Measurements from ENCODE around the gene TXNIP. TPM values are rescaled to one million over a fixed set of nuclear protein-coding genes. Genes with fewer than 3 reads are reported as not detected.

The TXNIP gene
- total and polyA plus RNA-seq, 2 experiments from 2014 or later = 22.8 to 29.1 TPM

GRCh38 chr1:146036965-146037646, 40.7 kb upstream of the TXNIP start:
- H3K4me1 Mint-ChIP-seq = peaks cover 12% of the 10 kb centered on the region
- 0 out of 2 replicates have a peak, but pooled peaks have one; percentile 25 for TF ChIP-seq CREB1 (CRISPR knock-in tag; IDR thresholded peaks at IDR 0.05; ENCODE audit: low read depth)
- TF ChIP-seq NANOG (IDR thresholded peaks at IDR 0.05; ENCODE audit: borderline replicate concordance) = no peak
- no peaks in the 10 kb centered on the region for H4K20me1 ChIP-seq (replicated peaks; ENCODE audit: insufficient read depth)
- peak overlapping the region; percentile 82 for H3K4me2 ChIP-seq
- DNase-seq (ENCODE audit: low spot score) (peak; percentile 85), ATAC-seq (peak; percentile 34)
- H3K79me2 ChIP-seq (replicated peaks; ENCODE audit: insufficient read depth) = no peaks in the 10 kb centered on the region
- H3K9me3 Mint-ChIP-seq = peaks cover 23% of the 10 kb centered on the region
- H3K27me3 ChIP-seq (ENCODE audit: insufficient read depth) = no peaks in the 10 kb centered on the region
- H3K36me3 ChIP-seq (ENCODE audit: insufficient read depth) = no peaks in the 10 kb centered on the region
- peak overlapping the region; percentile 84 for H3K4me3 ChIP-seq
- peaks cover 10% of the 10 kb centered on the region; the same call in 2 of the 3 replicates for H3K36me3 Mint-ChIP-seq (ENCODE audit: low read depth)
- peak overlapping the region; percentile 99 for H3K4me3 Mint-ChIP-seq
- peaks cover 8% of the 10 kb centered on the region; the same call in 1 of the 2 replicates for H3F3A ChIP-seq (replicated peaks; ENCODE audit: low read depth)
- peak overlapping the region; percentile 94 for H3K27ac Mint-ChIP-seq
- H3K27ac ChIP-seq (ENCODE audit: low read depth) = peak overlapping the region; percentile 73
- H3K4me1 ChIP-seq (ENCODE audit: insufficient read depth) = no peaks in the 10 kb centered on the region
- peak overlapping the region; percentile 93 for H2AFZ ChIP-seq
- H3K27me3 Mint-ChIP-seq (ENCODE audit: insufficient read depth, low read depth, poor library complexity) = peaks cover 42% of the 10 kb centered on the region
- H3K9me2 ChIP-seq (ENCODE audit: insufficient read depth) = no peaks in the 10 kb centered on the region

DNA sequence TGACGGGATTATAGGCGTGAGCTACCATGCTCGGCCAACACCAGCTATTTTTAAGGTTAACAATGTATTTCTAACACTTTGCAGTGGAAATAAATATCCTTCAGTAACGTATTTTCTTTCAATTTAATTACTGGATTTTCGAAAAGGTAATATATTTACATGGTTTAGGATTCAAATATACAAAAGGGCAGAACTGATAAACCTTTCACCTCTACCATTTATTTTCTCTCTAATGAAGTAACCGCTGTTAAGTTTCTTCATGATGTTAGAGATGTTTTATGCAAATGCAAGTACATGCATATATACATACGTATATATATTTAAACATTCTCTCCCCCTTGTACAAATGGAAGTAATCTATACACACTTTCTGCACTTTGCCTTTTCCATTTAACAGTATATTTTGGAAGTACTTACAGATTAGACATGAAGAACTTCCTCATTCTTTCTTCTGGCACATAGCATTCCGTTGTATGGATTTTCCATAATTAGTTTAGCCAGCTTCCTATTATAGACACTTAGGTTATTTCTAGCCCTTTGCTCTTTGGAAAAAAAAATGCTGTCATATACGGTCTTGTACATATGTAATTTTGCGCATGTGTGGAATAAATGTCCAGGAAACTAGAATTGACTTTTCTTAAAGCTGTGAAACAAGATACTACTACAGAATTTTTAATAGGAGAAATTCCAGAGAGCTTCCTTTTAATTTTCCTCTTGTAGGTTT, 40.0 kb upstream of the TXNIP start:
- Mint-ChIP-seq H3K4me3 (peak overlapping the region; percentile 99), H3K4me1 (peaks cover 12% of the 10 kb centered on the region), H3K9me3 (peaks cover 23% of the 10 kb centered on the region), H3K27ac (no peak overlapping the region; the same call in none of the 2 replicates), H3K27me3 (ENCODE audit: insufficient read depth, low read depth, poor library complexity) (peaks cover 42% of the 10 kb centered on the region), H3K36me3 (ENCODE audit: low read depth) (peaks cover 10% of the 10 kb centered on the region; the same call in 2 of the 3 replicates)
- Histone ChIP-seq H3K9me2 (ENCODE audit: insufficient read depth) (no peaks in the 10 kb centered on the region), H3K4me2 (peak overlapping the region; percentile 82), H3K79me2 (replicated peaks; ENCODE audit: insufficient read depth) (no peaks in the 10 kb centered on the region), H4K20me1 (replicated peaks; ENCODE audit: insufficient read depth) (no peaks in the 10 kb centered on the region), H3K27ac (ENCODE audit: low read depth) (no peak overlapping the region), H3K4me3 (peak overlapping the region; percentile 84), H3K36me3 (ENCODE audit: insufficient read depth) (no peaks in the 10 kb centered on the region), H3K4me1 (ENCODE audit: insufficient read depth) (no peaks in the 10 kb centered on the region), H2AFZ (no peak overlapping the region), H3K27me3 (ENCODE audit: insufficient read depth) (no peaks in the 10 kb centered on the region), H3F3A (replicated peaks; ENCODE audit: low read depth) (peaks cover 8% of the 10 kb centered on the region; the same call in 1 of the 2 replicates)
- DNase-seq (ENCODE audit: low spot score) (no peak), ATAC-seq (no peak)
- TF ChIP-seq REST (IDR thresholded peaks at IDR 0.05; ENCODE audit: unreplicated experiment) (no peak), EZH2 (IDR thresholded peaks at IDR 0.05; ENCODE audit: low read depth, unreplicated experiment) (no peak), EZH2phosphoT487 (IDR thresholded peaks at IDR 0.05; ENCODE audit: unreplicated experiment) (no peak), NANOG (IDR thresholded peaks at IDR 0.05; ENCODE audit: borderline replicate concordance) (no peak), ZNF331 (CRISPR knock-in tag; IDR thresholded peaks at IDR 0.05; ENCODE audit: low read depth) (no peak), POLR2AphosphoS5 (IDR thresholded peaks at IDR 0.05; ENCODE audit: low read depth) (no peak), STAT1 (IDR thresholded peaks at IDR 0.05; ENCODE audit: unreplicated experiment) (no peak)
- TF ChIP-seq, protein P1, sequence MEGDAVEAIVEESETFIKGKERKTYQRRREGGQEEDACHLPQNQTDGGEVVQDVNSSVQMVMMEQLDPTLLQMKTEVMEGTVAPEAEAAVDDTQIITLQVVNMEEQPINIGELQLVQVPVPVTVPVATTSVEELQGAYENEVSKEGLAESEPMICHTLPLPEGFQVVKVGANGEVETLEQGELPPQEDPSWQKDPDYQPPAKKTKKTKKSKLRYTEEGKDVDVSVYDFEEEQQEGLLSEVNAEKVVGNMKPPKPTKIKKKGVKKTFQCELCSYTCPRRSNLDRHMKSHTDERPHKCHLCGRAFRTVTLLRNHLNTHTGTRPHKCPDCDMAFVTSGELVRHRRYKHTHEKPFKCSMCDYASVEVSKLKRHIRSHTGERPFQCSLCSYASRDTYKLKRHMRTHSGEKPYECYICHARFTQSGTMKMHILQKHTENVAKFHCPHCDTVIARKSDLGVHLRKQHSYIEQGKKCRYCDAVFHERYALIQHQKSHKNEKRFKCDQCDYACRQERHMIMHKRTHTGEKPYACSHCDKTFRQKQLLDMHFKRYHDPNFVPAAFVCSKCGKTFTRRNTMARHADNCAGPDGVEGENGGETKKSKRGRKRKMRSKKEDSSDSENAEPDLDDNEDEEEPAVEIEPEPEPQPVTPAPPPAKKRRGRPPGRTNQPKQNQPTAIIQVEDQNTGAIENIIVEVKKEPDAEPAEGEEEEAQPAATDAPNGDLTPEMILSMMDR (conservative IDR thresholded peaks at IDR 0.05; ENCODE audit: low read depth in 2 of 2) = no peak
